Sigmoid colon (tissue), 4 donors: Measurements from ENCODE around the gene INTS11.

Experiments used
- POLR2A ChIP-seq, 2 donors: fragments of 450-650 bp; IDR thresholded peaks; one replicate each; pipeline ENCODE4 v1.6.1; 2016; ENCODE audit warnings: antibody characterized with exemption in 2 of 2, mild to moderate bottlenecking in 2 of 2, moderate library complexity in 2 of 2
- POLR2AphosphoS5 ChIP-seq, 4 donors: sonication (generic); formaldehyde crosslinking; IDR thresholded peaks; one replicate each; pipeline ENCODE4 v1.6.1; 2017; ENCODE audit warnings: antibody characterized with exemption in 4 of 4
- TF ChIP-seq, protein P1 (sequence below), 4 experiments: fragments of 450-650 bp in 3 of 4; fragments of 200-600 bp in 1 of 4; IDR thresholded peaks; one replicate each; pipeline ENCODE4 v1.5.1; 2016 to 2019; ENCODE audit warnings: antibody characterized with exemption in 4 of 4, mild to moderate bottlenecking in 3 of 4, moderate library complexity in 2 of 4

DNA sequence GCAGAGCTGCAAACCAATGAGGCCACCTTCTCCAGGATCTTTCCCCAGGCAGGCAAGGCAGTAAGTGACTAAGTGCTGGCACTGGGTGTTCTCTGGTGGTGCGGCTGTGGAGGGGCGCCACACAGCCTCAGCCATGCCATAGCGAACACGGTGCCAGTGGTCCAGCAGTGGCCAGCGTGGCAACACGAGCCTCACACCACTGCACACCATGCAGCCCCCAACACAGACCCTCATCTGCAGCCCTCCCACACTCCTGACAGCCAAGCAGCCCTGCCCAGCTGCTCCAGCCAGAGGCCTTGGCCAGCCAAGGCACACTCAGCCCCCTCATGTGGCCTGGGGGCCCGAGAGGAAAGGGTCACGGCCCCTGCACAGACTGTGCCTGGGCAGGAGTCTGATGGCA, 3.0 kb downstream of the INTS11 start:
- no peak for TF ChIP-seq POLR2A (IDR thresholded peaks at IDR 0.05)
- TF ChIP-seq, protein P1, sequence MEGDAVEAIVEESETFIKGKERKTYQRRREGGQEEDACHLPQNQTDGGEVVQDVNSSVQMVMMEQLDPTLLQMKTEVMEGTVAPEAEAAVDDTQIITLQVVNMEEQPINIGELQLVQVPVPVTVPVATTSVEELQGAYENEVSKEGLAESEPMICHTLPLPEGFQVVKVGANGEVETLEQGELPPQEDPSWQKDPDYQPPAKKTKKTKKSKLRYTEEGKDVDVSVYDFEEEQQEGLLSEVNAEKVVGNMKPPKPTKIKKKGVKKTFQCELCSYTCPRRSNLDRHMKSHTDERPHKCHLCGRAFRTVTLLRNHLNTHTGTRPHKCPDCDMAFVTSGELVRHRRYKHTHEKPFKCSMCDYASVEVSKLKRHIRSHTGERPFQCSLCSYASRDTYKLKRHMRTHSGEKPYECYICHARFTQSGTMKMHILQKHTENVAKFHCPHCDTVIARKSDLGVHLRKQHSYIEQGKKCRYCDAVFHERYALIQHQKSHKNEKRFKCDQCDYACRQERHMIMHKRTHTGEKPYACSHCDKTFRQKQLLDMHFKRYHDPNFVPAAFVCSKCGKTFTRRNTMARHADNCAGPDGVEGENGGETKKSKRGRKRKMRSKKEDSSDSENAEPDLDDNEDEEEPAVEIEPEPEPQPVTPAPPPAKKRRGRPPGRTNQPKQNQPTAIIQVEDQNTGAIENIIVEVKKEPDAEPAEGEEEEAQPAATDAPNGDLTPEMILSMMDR (IDR thresholded peaks at IDR 0.05): no peak
- TF ChIP-seq POLR2AphosphoS5 (IDR thresholded peaks at IDR 0.05): no peak
